ENCODE data around the gene TMEM8B. TPM values are rescaled to one million over a fixed set of nuclear protein-coding genes. Genes with fewer than 3 reads are reported as not detected.

TMEM8B gene
- total RNA-seq, 1 experiment from 2014 or later, result 7.2 TPM

- Histone ChIP-seq H3K79me2 (ENCODE audit: insufficient read depth, low read length) (no peaks in the 10 kb centered on the region), H3K4me1 (ENCODE audit: control insufficient read depth in 1 of 2, insufficient read depth in 2 of 2, low read length in 2 of 2) (peaks cover 3 to 6% of the 10 kb centered on the region in 2 experiments; a peak in 2 of 4 replicates), H2AFZ (ENCODE audit: low read depth, low read length, poor library complexity, severe bottlenecking) (no peak within 1 kb of the TSS), H3K9ac (ENCODE audit: low read length) (no peak within 1 kb of the TSS), H3K27ac (ENCODE audit: low read depth, low read length) (no peak within 1 kb of the TSS), H3K36me3 (ENCODE audit: control insufficient read depth in 1 of 2, insufficient read depth in 2 of 2, low read length in 2 of 2) (no peaks in the 10 kb centered on the region), H3K9me2 (ENCODE audit: insufficient read depth) (no peaks in the 10 kb centered on the region), H4K20me1 (ENCODE audit: insufficient read depth) (no peaks in the 10 kb centered on the region), H3K4me3 (replicated peaks in 1 of 2; ENCODE audit: low read depth in 1 of 2, low read length in 2 of 2) (no peak within 1 kb of the TSS), H3K27me3 (ENCODE audit: insufficient read depth, low read length) (no peaks in the 10 kb centered on the region), H3K9me3 (ENCODE audit: control insufficient read depth in 1 of 2, insufficient read depth in 1 of 2, low read depth in 1 of 2, low read length in 2 of 2) (no peaks in the 10 kb centered on the region), H3K4me2 (ENCODE audit: low read length) (no peak within 1 kb of the TSS)
- ATAC-seq (no peak), DNase-seq (ENCODE audit: low read depth, low spot score) (no peak)
- POLR2A ChIA-PET, result no interaction called here
- no TSS peak for BruUV-seq (replicated peaks)
- CTCF ChIA-PET, result interaction anchor here (1.8 kb wide), 1 partner anchor 12 kb away, joined by 9 read pairs; no protein-coding TSS in a partner anchor
- intact Hi-C loops (cut with micrococcal nuclease), result no loop called here
- TF ChIP-seq YY1 (IDR thresholded peaks at IDR 0.05; ENCODE audit: extremely low read depth, insufficient replicate concordance, low read depth, low read length), result no peak
- TF ChIP-seq SIN3A (IDR thresholded peaks at IDR 0.05; ENCODE audit: low read depth), result no peak
- TF ChIP-seq FOSL1 (IDR thresholded peaks at IDR 0.05; ENCODE audit: low read depth), result no peak
- no peak for TF ChIP-seq SP1 (IDR thresholded peaks at IDR 0.05; ENCODE audit: low read depth)
- TF ChIP-seq CBX3 (IDR thresholded peaks at IDR 0.05; ENCODE audit: low read depth), result no peak
- no peak for TF ChIP-seq POLR2A (IDR thresholded peaks at IDR 0.05; ENCODE audit: borderline replicate concordance, extremely low read depth, insufficient read depth, insufficient read length)
- no peak for TF ChIP-seq POLR2AphosphoS5 (IDR thresholded peaks at IDR 0.05; ENCODE audit: low read depth, low read length)
- TF ChIP-seq ELF1 (IDR thresholded peaks at IDR 0.05; ENCODE audit: borderline replicate concordance, low read depth), result no peak
- TF ChIP-seq CEBPB (IDR thresholded peaks at IDR 0.05; ENCODE audit: low read depth), result no peak
- no peak for TF ChIP-seq MAX (IDR thresholded peaks at IDR 0.05)
- no peak for TF ChIP-seq ZNF274 (IDR thresholded peaks at IDR 0.05; ENCODE audit: low read depth, low read length)
- TF ChIP-seq ATF3 (IDR thresholded peaks at IDR 0.05), result no peak
- TF ChIP-seq RAD21 (IDR thresholded peaks at IDR 0.05; ENCODE audit: low read depth), result no peak
- TF ChIP-seq EZH2 (IDR thresholded peaks at IDR 0.05), result no peak
- TF ChIP-seq JUND (IDR thresholded peaks at IDR 0.05), result no peak
- TF ChIP-seq CTCF (IDR thresholded peaks at IDR 0.05 in 2 of 3, conservative IDR thresholded peaks at IDR 0.05 in 1 of 3; ENCODE audit: borderline replicate concordance in 1 of 3, insufficient read depth in 1 of 3, low read depth in 2 of 3, low read length in 2 of 3), result no peak
- no peak for TF ChIP-seq REST (IDR thresholded peaks at IDR 0.05; ENCODE audit: low read depth)
- TF ChIP-seq EGR1 (IDR thresholded peaks at IDR 0.05; ENCODE audit: low read depth), result no peak
- RAD21 ChIA-PET (ENCODE audit: low non-redundant PET in 1 of 2, low total read pairs in 2 of 2, uncharacterized antibody in 2 of 2, unreplicated experiment in 2 of 2), result no interaction called here
Measured at GRCh38 chr9:35870351-35870923, 41.4 kb downstream of the TMEM8B start, which contains the start of gene OR13J1. OR13J1 (minus strand) TSS chr9:35870401; CDS start chr9:35870401, 0 bp downstream.
